Fibroblast of pulmonary artery (primary cell): ENCODE measurements around the gene GOLGA6L24.
"Not testable (repeated sequence)": the region's sequence is repeated elsewhere in the genome, so short reads cannot be mapped to it uniquely, and the experiment has no call there.

ENCODE experiments used
- DNase-seq: peaks from one replicate; pipeline ENCODE4 v3.0.0-alpha.2; 2010; ENCODE audit warnings: low read depth
- H3K4me3 ChIP-seq: replicated peaks from 2 replicates; pipeline ENCODE4 v1.5.1; 2011; ENCODE audit warnings: low read depth, mild to moderate bottlenecking, control low read depth, low read length, moderate library complexity

Gene GOLGA6L24, protein sequence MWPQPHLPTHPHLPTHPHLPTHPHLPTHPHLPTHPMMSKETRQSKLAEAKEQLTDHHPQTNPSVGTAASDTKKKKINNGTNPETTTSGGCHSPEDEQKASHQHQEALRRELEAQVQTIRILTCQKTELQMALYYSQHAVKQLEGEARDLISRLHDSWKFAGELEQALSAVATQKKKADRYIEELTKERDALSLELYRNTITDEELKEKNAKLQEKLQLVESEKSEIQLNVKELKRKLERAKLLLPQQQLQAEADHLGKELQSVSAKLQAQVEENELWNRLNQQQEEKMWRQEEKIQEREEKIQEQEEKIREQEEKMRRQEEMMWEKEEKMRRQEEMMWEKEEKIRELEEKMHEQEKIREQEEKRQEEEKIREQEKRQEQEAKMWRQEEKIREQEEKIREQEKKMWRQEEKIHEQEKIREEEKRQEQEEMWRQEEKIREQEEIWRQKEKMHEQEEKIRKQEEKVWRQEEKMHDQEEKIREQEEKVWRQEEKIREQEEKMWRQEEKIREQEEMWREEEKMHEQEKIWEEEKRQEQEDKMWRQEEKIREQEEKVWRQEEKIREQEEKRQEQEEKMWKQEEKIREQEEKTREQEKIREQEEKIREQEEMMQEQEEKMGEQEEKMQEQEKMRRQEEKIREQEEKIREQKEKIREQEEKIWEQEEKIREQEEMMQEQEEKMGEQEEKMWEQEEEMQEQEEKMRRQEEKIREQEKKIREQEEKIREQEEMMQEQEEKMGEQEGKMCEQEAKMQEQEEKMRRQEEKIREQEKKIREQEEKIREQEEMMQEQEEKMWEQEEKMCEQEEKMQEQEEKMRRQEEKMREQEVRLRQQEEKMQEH

DNA sequence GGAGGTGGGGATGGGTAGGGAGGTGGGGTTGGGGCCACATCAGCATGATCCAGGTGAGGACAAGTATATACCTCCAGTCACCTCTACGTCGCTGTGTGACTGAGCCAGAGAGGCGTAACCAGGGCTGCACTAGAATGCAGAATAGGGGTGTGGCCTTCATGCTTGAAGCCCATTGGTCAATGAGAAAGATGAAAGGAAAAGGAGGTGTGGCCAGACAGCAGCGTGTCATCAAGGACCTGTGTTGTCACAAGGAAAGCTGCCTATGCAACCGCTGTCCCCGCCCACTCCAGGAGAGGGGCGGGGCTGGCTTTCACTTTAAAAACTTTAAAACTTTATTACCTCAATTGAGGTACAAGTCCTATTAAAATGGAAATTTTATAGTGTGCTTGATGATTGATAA is at the start of gene GOLGA6L24:
Gene GOLGA6L24 (minus strand): TSS at position 101 of the 400 bp plus-strand sequence. CDS start 61 bp downstream, at position 40.
- not testable (repeated sequence) for H3K4me3 ChIP-seq, DNase-seq

DNA sequence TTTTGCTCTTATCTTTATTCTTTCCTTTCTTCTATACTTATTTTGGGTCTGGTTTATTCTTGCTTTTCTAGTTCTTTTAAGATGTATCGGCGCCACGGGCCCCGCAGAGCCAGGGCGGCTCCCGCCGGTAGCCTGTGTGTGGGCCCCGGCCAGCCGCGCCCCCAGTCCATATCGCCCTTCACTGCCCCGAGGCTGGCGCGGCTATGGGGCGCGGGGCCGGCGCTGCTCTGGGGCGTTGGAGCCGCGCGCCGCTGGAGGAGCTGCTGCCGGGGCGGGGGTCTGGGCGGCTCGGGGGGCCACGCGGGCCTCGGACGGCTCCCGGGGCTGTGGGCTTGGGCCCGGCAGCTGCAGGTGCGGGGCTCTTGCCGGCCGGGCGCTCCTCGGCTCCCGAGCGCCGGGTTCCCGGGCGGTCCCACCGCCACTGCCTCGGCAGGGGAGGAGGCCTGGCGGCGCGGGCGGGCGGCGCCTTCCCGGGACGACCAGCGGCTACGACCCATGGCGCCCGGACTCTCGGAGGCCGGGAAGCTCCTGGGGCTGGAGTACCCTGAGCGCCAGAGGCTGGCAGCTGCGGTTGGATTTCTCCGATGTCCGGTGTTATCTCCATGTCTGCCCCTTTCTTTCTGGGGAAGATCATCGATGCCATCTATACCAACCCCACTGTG is 45.0 kb upstream of the GOLGA6L24 start:
- H3K4me3 ChIP-seq, DNase-seq: not testable (repeated sequence)

DNA sequence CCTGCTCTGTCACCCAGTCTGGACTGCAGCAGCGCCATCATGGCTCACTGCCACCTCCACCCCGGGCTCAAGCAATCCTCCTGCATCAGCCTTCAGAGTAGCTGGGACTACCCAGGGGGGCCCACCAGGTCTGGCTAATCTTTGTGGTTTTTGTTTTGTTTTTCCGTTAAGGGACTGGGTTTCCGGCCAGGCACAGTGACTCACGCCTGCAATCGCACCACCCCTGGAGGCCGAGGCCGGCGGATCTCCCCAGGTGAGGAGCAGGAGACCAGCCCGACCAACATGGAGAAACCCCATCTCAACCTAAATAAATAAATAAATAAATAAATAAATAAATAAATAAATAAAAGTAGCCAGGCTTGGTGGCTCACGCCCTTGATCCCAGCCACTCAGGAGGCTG is 38.1 kb upstream of the GOLGA6L24 start:
- not testable (repeated sequence) for H3K4me3 ChIP-seq, DNase-seq

DNA sequence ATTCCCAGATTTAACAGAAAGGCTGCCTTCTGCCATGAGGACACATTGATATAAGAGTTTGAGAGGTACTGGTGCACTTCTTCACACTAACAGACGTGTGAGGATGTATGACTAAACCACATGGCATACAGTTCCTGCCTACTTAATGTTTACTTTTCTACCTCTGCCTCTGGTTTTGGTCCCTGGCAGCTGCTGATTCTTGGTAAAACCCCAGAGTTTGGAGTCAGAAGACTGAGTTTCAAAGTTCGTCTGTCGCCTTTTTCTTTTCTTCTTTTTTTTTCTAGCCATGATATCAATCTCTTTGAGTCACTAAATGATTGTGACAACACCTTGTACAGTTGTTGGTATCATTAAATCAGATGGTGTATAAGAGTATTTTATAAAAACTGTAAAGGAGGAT is 22.2 kb upstream of the GOLGA6L24 start:
- not testable (repeated sequence) for DNase-seq, H3K4me3 ChIP-seq

DNA sequence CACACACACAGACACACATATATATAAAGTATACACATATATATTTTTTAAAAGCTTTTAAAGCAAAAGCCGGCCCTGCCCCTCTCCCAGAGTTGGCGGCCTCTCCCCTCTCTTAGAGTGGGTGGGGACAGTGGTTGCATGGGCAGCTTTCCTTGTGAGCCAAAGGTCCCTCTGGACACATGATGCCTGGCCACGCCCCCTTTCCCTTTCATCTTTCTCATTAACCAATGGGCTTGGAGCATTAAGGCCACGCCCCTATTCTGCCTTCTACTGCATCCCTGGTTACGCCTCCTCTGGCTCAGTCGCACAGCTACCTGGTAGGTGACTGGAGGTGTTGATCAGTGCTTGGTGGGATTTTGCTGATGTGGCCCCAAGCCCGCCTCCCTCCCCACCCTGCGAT is 20.5 kb upstream of the GOLGA6L24 start, which contains the start of gene GOLGA8F:
Gene GOLGA8F (plus strand): TSS at position 301 of the 400 bp plus-strand sequence. CDS start 98 bp downstream, at position 399.
- DNase-seq = not testable (repeated sequence)

DNA sequence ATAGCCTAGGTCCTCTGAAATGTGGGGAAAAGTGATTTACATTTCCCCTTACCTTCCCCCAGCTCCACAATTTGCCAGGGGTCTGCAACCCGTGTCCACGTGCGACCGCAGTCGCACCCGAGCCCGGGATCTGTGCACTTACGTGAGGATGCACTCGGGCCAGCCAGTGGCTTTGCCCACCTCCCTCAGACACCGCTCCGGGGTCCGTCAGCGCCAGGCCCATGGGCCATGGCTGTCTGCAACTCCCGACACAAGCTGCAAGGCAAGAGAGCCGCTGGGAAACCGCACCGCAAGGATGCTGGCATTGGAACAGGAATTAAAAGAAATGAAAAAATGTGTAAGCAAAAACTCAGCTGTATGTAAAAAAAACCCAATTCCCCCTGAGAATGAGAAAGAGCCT is 7.6 kb upstream of the GOLGA6L24 start:
- not testable (repeated sequence) for H3K4me3 ChIP-seq, DNase-seq

More for the DNA sequence above, 20.5 kb upstream of the GOLGA6L24 start, which contains the start of gene GOLGA8F:
- not testable (repeated sequence) for H3K4me3 ChIP-seq

DNA sequence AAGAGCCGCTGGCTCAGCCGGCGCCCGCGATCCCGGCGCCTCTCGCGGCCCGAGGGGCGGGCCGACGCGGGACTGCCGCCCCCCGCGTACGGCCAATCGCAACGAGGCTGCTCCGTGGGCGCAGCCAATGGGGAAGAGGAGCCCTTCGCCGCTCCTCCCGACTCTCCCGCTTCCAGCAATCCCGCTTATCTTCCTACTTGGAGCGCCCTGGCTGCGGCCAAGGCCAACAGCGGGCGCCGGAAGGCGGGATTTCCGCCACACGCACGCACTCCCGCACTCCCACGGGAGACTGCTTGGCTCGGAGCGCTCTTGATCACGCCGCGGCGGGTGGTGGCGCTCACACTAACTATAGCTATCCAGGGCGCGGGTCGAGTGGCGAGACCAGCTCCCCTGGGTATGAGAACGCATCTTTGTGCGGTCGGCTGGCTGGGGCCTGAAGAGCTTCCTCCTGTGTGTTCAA is 35.7 kb downstream of the GOLGA6L24 start, which contains the start of gene HERC2:
Gene HERC2 (minus strand): TSS at position 51 of the 460 bp plus-strand sequence. CDS start 746 bp downstream, outside the sequence.
- DNase-seq = not testable (repeated sequence)
- peak within 1 kb of the TSS; percentile 48 for H3K4me3 ChIP-seq

DNA sequence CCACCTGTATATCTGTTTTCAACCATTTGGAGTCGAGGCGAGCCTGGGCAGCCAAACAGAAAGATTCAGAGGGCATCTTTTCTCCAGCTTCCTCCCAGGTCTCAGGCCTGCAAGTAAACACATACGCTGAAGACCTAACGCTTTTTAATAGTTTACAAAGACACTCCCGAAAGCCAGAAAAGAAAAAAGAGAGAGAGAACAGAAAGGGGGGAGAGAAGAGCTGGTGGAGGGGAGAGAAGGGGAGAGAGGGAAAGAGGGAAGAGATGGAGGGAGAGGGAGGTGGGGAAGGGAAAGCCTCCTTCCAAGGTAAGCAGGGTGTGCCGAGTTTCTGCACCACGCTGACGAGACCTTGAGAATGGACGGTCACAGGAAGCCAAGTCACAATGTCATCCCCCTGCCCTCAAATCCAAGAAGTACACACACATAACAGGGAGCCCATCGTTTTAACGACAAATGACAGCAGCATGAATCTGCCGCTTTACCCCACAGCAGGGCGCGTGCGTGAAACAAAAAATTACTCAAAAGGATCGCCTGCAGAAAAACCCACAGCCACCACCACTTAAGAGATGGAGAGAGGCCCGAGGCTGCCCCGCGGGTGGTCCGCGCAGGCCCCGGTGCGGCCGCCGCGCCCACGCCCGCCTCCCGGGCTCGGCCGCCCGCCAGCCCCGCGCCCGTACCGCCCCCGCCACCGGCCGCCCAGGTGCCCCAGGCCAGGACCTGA is 36.4 kb downstream of the GOLGA6L24 start:
- H3K4me3 ChIP-seq = peak overlapping the region; percentile 48
- DNase-seq = not testable (repeated sequence)

DNA sequence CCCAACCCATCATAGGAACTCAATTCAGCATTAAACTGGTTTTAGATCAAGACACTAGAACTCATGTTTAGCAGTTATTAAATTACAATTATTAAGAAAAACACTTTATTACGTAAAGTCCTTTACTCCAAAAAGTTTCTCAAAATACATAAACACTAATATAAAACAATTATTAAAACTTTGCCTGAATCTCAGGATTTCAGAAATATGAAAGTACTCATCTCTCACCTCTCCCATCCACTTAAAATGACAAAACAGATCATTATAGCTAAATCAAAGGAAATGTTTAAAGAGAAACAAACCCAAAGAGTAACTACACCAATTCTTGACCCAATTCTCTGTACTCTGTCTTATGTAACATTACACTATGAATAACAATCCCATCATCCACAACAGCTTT is 38.2 kb downstream of the GOLGA6L24 start:
- not testable (repeated sequence) for DNase-seq, H3K4me3 ChIP-seq

DNA sequence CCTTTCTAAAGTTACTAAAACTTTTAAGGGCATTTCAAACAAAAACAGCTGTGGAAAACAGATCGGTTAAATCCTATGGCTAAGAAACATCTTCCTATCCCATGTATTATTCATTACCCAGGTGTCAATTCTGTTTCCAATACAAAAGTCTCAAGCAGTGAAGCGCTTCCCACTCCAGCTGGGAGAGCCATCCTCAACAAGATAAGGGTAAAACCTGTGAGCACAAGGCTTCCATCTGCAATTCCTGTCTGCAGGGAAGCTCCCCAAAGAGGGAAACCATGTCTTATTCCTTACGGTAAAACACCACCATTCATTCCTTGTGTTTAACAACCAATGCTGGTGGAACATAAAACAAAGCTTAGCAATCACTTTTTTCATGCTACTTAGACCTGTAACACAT is 39.1 kb downstream of the GOLGA6L24 start:
- H3K4me3 ChIP-seq, DNase-seq: not testable (repeated sequence)

DNA sequence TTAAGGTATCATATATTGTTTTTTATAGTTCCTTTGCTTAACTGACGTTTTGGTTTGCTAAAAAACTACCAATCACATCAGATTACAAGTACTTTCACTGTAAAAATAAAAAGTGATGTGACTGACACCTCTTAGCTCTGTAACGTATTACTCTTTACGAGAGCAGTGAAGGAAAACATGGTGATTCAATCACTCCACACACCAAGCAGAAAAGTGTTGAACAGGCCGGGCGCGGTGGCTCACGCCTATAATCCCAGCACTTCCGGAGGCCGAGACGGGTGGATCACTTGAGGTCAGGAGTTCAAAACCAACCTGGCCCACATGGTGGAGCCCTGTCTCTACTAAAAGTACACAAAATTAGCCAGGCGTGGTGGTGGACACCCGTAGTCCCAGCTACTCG is 39.8 kb downstream of the GOLGA6L24 start:
- H3K4me3 ChIP-seq, DNase-seq: not testable (repeated sequence)

DNA sequence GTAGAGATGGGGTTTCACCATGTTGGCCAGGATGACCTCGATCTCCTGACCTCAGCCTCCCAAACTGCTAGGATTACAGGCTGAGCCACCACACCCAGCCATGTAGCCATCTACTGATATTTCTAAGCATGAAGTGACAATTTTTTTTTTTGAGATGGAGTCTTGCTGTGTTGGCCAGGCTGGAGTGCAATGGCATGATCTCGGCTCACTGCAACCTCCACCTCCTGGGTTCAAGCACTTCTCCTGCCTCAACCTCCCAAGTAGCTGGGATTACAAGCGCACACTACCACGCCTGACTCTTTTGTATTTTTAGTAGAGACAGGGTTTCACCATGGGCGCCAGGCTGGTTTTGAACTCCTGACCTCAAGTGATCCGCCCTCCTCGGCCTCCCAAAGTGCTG is 40.9 kb downstream of the GOLGA6L24 start:
- not testable (repeated sequence) for H3K4me3 ChIP-seq, DNase-seq

DNA sequence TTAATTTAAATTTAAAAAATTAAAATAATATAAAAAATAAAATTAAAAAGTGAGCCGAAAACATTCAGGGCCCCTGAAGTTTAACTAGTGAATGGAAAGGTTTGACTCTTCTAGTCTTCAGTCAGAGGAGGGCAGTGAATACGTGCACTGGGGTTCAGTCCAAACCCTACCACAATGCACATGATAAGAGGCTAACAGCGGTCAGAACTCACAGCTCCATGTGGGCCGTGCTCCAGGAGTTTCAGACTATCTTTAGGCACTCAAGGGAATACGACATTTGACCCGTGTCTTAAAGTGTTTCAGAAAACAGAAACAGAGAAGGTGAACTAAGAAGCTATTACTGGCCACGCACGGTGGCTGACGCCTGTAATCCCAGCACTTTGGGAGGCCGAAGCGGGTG is 47.4 kb downstream of the GOLGA6L24 start:
- DNase-seq, H3K4me3 ChIP-seq: not testable (repeated sequence)

DNA sequence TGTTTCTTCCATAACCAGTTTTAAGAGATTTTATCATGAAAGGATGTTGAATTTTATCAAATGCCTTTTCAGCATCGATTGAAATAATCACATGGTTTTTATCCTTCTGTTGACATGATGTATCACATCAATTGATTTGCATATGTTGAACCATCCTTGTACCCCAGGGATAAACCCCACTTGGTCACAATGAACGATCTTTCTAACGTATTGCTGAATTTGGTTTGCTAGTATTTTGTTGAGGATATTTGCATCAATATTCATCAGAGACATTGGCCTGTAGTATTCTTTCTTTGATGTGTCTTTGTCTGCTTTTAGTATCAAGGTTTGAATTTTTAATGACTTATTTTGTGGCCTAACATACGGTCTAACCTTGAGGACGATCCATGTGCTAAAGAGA is 49.2 kb downstream of the GOLGA6L24 start:
- DNase-seq, H3K4me3 ChIP-seq: not testable (repeated sequence)
